GM21576 (cell line): ENCODE results near the gene SLC26A5.
"Not testable (repeated sequence)": the region's sequence is repeated elsewhere in the genome, so short reads cannot be mapped to it uniquely, and the experiment has no call there.

ENCODE experiments used
- ATAC-seq: cut with Tn5 transposase; IDR thresholded peaks from one replicate; pipeline ENCODE4 v1.9.1; 2021; ENCODE audit warnings: mild to moderate bottlenecking, moderate library complexity; ENCODE audit not compliant: unreplicated experiment

SLC26A5 gene

GRCh38 chr7:103412151-103412550, 33.9 kb downstream of the SLC26A5 start:
- ATAC-seq = no peak

GRCh38 chr7:103405789-103406613, 40.0 kb downstream of the SLC26A5 start:
- not testable (repeated sequence) for ATAC-seq

DNA sequence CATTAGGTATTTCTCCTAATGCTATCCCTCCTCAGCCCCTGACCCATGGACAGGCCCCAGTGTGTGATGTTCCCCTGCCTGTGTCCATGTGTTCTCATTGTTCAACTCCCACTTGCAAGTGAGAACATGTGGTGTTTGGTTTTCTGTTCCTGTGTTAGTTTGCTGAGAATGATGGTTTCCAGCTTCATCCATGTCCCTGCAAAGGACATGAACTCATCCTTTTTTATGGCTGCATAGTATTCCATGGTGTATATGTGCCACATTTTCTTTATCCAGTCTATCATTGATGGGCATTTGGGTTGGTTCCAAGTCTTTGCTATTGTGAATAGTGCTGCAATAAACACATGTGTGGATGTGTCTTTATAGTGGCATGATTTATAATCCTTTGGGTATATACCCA, 46.3 kb downstream of the SLC26A5 start:
- not testable (repeated sequence) for ATAC-seq

DNA sequence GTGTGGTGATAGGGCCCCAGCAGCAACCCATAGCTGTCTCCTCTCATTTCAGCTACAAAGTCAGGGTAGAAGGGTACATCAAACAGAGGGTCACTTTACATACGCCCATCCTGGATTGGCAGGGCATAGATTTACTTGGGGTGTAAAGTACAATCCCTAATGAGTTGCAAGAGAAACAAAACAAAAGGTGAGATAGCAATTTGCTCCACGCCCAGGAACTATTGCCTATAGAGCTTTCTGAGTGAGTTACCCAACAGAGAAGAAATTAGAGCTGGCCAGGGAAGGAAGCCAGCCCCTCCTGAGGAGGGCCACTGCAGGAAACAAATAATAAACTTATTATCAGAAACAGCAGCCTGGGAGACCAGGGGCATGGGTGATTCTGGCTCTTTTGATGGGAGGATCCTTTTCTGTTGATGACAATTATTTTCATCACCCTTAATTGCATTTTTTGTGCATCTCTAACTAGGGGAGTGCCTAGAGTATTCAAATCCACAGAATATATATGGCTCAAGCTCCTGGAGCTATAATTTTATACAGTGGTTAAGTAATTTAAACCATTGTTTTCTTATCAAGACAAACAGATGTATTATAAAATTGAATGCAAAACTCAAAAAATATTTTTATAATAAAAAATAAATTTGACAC, 47.4 kb downstream of the SLC26A5 start:
- ATAC-seq = no peak

DNA sequence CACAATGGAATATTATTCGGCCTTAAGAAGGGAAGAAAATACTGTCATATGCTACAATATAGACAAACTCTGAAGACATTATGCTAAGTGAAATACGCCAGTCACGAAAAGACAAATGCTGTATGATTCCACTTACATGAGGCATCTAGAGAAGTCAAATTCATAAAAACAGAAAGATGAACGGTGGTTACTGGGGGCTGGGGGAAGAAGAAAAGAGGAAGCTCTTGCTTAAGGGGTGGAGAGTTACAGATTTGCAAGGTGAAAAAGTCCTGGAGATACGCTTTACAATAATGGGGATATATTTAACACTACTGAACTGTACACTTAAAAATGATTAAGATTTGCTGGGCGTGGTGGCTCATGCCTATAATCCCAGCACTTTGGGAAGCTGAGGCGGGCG, 49.5 kb downstream of the SLC26A5 start:
- no peak for ATAC-seq

GRCh38 chr7:103395071-103395470, 50.9 kb downstream of the SLC26A5 start:
- no peak for ATAC-seq

GRCh38 chr7:103394566-103394965, 51.4 kb downstream of the SLC26A5 start:
- no peak for ATAC-seq

- no peak for ATAC-seq
Measured at GRCh38 chr7:103391976-103392375, 54.0 kb downstream of the SLC26A5 start.

DNA sequence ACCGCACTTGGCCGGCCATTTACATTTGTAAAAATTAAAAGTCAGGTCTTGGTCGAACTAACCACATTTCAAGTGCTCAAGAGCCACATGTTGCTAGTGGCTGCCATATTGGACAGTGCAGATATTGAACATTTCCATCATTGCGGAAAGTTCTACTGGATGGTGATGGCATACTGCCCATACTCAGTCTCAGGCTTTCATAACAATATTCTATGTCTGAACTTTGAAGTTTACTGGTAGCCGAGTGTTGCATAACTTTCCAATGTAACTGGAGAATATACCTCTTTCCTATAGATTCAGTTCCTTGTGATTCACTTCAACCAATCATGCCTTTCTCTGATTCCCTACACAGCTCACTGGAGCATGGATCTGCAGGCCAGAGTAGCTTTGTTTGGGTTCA, 54.9 kb downstream of the SLC26A5 start:
- no peak for ATAC-seq

DNA sequence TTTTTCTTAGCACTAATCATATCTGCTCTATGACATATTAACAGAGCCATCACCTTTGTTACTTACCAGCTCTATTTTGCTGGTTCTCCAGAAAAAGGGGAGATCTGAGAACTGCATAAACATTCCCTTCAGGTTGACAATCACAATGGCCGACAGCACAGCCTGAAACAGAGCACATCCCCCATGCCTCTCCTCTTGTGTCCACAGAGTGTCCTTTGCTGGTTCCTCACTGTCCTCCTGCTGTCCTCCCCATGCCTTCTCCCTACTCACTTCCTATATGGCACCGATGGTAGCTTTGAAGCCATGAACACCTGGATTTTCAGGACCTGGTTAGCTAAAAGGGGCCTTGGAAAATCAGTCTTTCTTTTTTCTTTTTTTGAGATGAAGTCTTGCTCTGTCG, 56.7 kb downstream of the SLC26A5 start:
- ATAC-seq = no peak

GRCh38 chr7:103388469-103389140, 57.4 kb downstream of the SLC26A5 start:
- no peak for ATAC-seq

DNA sequence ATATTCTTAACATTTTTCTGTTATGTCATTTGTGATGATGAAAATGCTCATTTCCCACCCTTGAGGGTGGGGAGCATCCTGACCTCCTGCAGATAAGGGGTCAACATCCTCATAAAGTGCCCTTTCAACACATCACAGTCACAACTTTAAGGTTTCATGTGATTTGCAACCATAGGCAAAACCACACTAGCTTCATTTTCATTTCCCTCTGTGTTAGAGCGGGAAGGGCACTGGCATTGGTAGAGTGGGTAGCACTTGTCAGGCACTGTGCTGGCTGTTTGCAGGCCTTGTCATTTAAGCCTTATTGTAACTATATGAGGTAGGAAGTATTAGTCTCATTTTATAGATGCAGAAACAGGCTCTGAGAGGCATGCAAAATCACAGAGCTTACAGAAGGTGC, 58.8 kb downstream of the SLC26A5 start:
- ATAC-seq = no peak

GRCh38 chr7:103382032-103382402, 64.0 kb downstream of the SLC26A5 start:
- no peak for ATAC-seq

DNA sequence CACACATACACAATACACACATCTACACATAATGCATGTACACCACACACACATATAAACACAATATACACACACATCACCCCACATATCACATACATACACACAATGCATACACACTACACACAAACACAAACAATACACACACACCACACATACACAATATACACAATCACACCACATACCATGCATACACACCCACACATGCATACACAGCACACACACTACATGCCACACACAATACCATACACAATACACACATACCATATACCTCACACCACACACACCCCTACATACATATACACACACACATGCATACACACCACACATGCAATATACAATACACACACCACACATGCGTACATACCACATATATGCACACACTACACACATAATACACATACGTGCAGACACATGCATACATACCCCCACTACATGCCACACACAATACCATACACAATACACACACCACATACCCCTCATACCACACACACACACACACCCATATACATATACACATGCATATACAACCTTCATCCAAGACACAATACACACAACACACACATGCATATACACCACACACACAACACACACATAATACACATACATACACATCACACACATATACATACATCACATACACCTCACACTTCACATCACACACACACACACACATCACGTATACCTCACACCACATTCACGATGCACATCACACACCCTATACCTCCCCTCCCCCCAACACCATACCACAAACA, 64.6 kb downstream of the SLC26A5 start:
- ATAC-seq = no peak

GRCh38 chr7:103380395-103381191, 65.4 kb downstream of the SLC26A5 start:
- no peak for ATAC-seq

GRCh38 chr7:103379270-103379975, 66.6 kb downstream of the SLC26A5 start:
- no peak for ATAC-seq

DNA sequence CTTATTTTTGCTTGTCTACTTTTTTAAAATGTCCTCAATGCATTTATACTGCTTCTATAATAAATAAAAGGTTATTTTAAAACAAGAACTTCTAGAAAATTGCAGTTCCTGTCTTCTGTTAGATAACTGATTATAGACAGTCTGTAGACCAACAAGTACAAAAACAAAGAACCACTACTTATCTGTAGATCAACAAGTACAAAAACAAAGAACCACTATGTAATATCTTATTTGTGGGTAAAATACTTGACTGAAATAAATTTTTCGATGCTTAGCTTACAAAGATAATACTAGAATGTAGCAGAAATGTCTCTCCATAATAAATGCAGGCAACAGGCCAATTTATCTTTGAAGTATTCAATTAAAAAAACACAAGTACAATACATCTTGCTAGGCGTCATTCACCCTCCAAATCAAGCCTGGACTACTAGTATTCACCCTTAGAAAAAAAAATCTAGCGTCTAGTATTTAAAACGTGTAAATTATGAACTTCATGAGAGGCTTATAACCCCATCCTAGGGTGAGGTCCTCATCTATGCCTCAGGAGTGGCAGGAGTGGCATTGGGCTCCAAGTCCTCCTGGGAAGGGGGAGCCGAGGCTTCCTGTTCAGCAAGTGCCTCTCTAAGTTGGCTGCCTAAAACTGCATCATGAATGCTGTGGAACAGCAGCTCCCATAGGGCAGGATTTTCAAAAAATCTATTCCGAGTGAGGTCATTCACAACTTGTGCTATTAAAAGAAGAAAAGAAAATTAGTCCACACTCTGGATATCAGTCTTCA, 72.0 kb downstream of the SLC26A5 start:
- no peak for ATAC-seq

GRCh38 chr7:103369432-103369831, 76.6 kb downstream of the SLC26A5 start:
- no peak for ATAC-seq

GRCh38 chr7:103349805-103350204, 96.2 kb downstream of the SLC26A5 start:
- no peak for ATAC-seq
